NB4 (cell line): ENCODE measurements around the gene TTC27.

Source experiments
- POLR2A ChIP-seq: IDR thresholded peaks from 2 replicates; pipeline ENCODE4 v1.6.1; 2011; ENCODE audit warnings: mild to moderate bottlenecking; ENCODE audit not compliant: insufficient read length; ENCODE audit errors: extremely low read depth
- TF ChIP-seq, protein P1 (sequence below): IDR thresholded peaks from one replicate; pipeline ENCODE4 v1.5.1; 2012; ENCODE audit warnings: low read depth, low read length

DNA sequence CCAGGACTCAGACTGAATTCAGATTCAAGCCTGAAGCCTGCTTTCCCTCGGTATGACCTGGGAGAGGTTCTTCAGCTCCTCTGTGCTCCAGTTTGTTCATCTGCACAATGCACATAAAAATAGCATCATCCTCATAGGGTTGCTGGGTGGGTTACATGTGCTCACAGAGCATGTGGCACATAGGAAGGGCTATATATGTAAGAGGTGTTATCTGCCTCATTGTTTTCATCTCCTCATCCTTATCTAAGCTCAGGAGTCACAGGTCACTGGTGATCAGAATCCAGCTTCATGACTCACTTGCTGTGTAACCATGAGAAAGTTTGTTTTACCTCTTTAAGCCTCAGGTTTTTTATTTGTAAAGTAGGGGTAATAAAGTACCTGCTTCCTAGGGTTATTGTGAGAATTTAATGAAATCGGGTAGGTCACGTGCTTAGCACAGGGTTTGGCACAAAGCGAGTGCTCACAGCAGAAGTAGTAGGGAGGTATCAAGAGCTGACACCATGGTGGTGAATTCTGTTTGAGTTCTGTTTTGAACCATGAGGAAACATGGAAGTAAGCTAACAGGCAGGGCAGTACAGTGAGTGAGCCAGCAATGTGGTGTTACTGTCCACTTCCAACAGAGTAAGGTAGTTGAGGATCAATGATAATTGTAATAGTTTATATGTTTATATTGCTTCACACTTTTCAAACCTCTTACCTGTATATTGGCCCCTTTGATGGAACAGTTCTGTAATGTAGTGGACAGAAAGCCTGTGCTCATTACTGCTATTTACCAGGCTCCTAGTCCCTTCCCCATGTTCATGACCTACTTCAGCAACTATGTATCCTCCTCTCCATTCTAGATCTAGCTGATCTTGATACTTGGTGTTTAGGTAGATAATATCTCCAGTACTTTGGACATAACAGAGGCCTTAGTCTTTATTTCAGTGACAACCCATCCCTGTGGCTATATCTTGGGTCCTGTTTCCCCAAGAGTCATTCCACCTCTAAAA lies 177.6 kb downstream of the TTC27 start:
- TF ChIP-seq POLR2A, result no peak
- TF ChIP-seq, protein P1, sequence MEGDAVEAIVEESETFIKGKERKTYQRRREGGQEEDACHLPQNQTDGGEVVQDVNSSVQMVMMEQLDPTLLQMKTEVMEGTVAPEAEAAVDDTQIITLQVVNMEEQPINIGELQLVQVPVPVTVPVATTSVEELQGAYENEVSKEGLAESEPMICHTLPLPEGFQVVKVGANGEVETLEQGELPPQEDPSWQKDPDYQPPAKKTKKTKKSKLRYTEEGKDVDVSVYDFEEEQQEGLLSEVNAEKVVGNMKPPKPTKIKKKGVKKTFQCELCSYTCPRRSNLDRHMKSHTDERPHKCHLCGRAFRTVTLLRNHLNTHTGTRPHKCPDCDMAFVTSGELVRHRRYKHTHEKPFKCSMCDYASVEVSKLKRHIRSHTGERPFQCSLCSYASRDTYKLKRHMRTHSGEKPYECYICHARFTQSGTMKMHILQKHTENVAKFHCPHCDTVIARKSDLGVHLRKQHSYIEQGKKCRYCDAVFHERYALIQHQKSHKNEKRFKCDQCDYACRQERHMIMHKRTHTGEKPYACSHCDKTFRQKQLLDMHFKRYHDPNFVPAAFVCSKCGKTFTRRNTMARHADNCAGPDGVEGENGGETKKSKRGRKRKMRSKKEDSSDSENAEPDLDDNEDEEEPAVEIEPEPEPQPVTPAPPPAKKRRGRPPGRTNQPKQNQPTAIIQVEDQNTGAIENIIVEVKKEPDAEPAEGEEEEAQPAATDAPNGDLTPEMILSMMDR, result no peak
